Fibroblast of the conjunctiva (primary cell): Measurements from ENCODE around the gene YJEFN3.

ENCODE experiments used
- DNase-seq: peaks from one replicate; pipeline ENCODE4 v3.0.0-alpha.2; 2010; ENCODE audit warnings: low read depth

Gene YJEFN3

GRCh38 chr19:19524053-19524452, 4.7 kb upstream of the YJEFN3 start:
- DNase-seq: no peak

- DNase-seq: no peak
These were observed 2.9 kb upstream of the YJEFN3 start for GRCh38 chr19:19525611-19526380.

GRCh38 chr19:19526581-19527370, 1.9 kb upstream of the YJEFN3 start:
- no peak for DNase-seq

DNA sequence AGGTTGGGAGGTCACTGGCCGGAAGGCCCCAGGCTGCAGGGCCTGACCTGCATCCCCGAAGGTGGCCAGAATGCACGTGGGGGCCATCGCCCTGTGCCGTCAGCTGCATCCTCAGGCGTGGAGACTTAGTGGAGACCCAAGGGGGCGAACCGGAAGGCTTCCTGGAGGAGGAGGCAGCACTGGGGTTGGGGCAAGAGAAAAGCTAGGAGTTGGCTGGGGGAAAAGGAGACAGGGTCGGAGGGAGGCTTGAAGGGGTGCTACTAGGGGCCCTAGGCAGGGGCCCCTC, 1.4 kb upstream of the YJEFN3 start:
- DNase-seq: no peak

GRCh38 chr19:19527674-19528625, 761 bp upstream of the YJEFN3 start:
- no peak for DNase-seq

GRCh38 chr19:19529783-19530422, 1.2 kb downstream of the YJEFN3 start:
- DNase-seq: no peak

DNA sequence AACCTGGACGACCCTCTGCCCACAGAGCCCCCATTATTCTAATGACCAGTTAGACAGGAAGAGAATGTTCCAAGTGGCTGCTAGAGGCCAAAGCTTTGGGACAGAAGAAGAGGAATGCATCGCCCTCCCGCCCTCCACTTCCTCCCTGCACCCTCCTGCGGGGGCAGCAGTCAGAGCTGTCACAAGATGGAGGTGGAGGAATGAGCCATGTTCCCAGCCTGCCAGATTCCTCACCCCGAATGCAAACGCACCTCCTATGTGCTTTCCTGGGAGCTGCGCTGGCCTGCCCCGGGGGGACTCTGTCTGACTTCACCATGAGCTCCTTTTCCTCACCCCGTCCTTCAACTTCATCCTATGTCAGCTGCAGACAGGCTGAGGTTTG, 1.7 kb downstream of the YJEFN3 start:
- DNase-seq: no peak

DNA sequence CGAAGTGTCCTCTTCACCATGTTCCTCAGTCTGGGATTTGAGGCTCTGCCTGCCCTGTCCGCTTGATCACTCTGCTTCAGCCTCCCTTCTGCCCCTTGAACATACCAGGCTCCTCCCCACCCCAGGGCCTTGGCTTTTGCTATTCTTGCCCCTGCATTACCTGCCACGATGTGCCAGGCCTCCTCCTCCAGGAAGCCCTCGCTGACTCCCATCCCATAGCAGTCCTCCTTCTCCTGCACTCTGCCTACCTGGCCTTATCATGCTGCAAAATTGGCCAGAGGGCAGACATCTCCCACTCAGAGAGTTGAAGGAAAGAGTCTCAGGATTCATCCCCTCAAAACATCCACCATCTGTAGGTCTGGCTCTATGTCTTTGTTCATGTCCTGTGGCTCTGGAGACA, 2.2 kb downstream of the YJEFN3 start:
- no peak for DNase-seq

GRCh38 chr19:19531951-19532805, 3.5 kb downstream of the YJEFN3 start:
- DNase-seq: no peak

- no peak for DNase-seq
These were observed 4.3 kb downstream of the YJEFN3 start for GRCh38 chr19:19532806-19533701.

GRCh38 chr19:19533841-19534240, 5.1 kb downstream of the YJEFN3 start:
- DNase-seq: no peak

DNA sequence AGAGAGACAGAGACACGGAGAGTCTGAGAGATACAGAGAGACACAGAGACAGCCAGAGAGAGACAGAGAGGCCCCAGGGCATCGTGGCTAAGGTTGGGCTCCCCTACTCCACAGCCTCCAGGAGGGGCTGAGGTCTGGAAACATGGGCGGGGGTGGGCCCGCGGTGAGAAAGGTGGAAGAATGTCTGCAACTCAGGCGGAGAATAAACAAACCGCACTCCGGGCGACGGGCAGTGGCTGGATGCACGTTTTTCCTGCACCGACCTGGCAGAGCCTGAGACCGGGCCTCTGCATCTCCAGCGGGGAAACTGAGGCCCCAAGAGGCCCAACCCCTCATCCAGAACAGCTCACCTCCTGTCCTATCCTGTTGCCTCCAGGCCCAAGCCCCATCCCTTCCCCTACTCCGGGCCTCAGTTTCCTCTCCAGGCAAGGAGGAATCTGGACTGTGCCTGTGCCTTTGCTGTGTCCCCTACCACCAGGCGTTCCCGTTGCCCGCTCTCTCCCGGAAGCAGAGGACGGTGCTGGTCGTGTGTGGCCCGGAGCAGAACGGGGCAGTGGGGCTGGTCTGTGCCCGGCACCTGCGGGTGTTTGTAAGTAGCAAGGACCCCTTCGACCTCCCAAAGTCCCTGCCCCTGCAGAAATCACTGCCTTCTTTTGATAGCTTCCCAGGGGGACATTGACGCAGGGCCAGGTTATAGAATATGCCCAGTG, 6.0 kb downstream of the YJEFN3 start:
- no peak for DNase-seq

DNA sequence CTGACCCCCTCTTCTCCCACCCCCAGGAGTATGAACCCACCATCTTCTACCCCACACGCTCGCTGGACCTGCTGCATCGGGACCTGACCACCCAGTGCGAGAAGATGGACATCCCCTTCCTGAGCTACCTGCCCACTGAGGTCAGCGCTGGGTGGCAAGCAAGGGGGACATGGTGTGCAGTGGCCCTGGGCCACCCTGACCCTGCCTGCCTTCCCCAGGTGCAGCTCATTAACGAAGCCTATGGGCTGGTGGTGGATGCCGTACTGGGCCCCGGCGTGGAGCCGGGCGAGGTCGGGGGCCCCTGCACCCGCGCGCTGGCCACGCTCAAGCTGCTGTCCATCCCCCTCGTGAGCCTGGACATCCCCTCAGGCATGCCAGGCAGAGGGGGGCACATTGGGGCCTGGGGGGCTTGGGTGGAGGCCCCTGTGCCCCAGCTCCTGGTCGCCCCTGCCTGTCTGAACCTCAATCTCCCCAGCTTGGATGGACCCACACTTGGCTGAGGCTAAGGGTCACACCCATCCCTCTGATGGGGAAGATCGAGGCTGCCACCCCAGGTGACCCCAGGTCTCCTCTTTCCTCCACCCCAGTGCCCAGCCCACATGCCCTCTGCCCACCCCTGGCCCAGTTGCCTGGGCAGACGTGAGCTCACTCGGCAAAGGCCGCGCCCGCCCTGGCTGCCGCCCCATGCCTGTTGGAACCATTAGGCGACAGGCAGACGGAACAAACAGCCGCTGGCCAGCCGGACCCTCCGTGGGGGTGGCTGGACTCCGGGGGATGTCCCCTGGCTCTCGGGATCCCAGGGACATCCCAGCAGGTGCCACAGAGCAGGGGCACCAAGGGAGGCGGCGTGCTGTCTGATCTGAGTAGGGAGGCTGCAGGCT, 6.8 kb downstream of the YJEFN3 start:
- DNase-seq: no peak

DNA sequence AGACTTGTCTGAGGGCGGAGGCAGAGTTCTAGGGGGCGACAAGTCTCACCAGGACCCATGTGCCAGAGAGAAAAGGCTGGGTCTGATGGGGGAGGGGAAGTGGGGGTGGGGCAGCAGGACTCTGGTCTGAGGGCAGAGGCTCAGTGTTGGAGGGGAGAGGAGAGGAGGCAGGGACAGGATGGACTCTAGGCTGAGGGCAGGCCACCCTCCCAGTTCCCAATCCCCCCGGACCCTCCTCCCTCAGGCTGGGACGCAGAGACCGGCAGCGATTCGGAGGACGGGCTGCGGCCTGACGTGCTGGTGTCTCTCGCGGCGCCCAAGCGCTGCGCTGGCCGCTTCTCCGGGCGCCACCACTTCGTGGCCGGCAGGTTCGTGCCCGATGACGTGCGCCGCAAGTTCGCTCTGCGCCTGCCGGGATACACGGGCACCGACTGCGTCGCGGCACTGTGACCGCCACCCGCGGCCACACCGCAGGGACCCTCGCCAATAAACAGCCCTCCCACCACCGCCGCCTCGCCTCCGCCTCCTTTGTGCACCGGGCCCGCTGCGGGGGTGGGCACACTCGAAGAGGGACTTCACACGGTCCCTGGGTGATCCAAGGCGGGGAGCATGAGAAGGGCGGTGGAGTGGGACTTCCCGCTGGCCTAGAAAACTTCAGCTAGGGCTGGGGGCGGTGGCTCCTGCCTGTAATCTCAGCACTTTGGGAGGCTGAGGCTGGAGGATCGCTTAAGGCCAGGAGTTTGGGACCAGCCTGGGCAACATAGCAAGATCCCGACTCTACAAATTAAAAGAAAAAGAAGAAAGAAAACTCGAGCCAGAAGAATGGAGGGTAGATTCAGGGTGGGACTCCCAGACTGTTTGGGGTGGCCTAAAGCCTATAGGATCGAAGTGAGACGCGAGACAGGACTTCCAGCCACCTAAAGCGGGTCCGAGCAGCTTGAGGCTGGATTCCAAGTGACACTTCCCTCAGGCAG, 8.7 kb downstream of the YJEFN3 start:
- no peak for DNase-seq

GRCh38 chr19:19538061-19538784, 9.5 kb downstream of the YJEFN3 start, which contains the start of gene CILP2:
CILP2 (plus strand) TSS chr19:19538265; CDS start chr19:19538350, 85 bp downstream.
- DNase-seq: no peak

- DNase-seq: no peak
These were observed 10.1 kb downstream of the YJEFN3 start for GRCh38 chr19:19538785-19539166.

GRCh38 chr19:19539698-19540063, 11.0 kb downstream of the YJEFN3 start:
- no peak for DNase-seq
